ENCODE measurements around the gene COMTD1.

COMTD1 gene

DNA sequence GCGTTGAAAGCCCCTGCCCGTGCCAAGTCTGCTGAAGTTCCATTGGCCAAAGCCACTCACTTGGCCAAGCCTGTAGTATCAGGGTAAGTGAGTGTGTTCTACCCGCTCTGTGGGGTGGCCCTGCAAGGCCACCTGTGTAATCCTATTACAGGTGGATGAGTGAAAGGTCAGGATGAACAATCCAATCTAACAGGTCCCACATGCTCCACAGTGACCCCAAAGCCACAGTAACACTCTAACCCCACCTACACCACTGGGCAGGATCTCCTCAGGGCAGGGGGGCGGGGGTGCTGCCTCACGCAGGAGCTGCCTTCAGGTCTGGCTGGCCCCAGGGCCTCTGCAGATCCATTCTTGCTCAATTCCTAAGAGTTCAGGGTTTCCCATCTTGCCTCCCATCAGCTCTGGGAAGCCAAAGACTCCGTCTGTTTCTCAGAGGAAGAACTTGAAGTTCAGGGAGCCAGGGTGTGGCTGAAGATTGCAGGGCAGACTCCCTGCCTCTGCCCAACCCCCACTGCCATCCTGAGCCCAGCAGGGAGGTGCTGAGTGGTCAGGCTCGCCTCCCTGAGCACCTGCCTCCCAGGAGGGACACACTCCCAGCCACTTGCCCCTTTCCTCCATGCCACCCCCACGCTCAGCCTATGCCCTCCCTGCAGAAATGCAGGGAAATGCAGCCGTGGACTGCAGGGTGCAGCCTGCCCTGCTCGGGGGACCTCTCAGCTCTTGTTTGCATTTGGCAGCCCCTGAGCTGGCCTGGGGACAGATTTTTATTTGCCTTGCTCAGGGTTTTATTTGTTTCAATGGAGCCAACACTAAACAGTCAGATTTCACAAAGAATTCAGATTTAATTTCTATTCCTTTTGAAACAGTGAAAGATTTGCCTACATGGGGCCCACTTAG lies 9.8 kb upstream of the COMTD1 start:
- no peak for DNase-seq (ENCODE audit: low read depth)

DNA sequence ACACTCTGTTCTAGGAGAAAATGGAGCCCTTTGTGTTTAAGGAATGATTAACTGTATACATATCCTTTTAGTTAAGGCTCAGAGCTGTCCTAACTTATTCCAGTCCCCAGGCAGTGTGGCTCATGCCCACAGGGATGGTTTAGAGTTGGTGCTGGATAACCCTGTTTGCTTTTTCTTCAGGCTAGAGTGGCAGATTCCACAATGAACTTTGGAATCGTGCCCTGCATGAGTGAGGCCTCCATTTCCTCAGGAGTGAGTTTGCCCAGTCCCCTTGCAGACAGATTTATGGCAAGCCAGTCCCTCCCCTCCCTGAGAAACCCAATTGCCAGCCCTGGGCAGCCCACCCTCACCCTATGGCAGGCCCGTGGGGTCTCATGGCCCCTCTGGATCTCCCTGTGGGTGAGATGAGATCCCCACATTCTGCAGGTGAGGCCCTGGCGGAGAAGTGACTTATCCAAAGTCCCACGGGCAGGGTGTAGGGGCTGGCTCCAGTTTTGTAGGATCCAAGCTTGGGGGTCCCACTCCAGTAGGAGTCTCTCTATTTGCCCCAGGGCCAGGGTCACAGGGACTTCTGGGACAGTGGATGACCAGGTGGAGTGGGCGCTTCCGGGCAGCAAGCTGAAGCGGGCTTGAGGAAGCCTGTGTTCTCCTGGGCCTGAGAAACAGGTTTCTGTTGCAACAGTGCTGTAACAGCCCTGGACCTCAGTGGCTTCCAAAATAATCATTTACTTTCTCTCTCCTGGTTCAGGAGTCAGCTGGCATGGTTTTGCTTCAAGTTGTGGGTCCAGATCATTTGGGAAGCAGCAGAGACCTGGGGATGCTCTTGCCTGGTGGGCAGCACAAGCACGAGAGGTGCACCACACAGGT lies 9.0 kb upstream of the COMTD1 start:
- DNase-seq (ENCODE audit: low read depth): no peak

DNA sequence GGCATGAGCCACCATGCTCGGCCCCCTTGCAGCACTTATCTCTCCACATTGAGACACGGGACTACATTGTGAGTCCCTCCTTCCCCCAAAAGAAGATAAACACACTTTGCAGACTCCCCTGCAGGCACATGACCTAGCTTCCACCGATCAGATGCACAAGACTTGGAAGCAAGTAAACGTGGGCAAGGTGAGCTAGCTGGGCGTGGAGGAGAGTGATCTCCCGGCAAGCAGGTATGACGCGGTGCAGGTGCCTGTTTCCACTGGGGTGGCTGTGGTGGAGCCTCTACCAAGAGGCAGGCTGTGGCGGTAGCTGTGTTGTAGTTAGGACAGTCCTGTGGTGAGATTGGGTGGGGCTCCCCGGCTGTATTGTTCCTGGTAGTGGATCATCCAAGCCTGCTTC lies 7.7 kb upstream of the COMTD1 start:
- DNase-seq (ENCODE audit: low read depth): no peak

DNA sequence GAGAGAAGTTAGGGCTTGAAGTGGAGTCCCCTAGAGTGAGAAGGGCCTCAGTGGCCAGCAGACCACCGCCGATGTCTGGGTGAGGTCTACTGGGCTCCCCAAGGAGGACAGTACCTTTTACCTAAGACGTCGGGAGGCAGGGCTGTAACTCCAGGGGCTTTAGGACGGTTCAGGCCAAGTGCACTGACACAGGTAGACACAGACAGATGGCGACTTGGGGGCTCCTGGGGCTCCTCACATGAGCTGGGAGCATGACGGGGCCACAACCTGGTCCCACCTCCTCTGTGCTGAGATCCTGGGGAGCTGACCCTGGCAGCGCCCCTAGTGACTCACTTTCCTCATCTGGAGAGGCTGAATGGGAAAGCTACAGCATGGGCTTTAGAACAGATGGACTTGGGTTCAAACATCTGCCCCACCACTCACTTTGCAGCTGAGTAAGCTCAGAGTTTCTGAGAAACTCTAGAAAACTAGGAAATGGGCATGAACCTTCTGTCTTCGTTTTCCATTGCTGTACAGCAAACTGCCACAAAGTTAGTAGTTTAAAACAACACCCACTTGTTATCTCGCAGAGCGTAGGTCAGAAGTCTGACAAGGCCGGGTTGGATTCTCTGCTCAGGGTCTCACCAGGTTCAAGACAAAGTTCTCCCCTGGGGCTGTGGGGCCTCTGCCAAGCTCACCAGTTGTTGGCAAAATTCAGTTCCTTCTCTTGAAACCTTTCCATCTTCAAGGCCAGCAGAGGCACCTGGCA lies 4.7 kb upstream of the COMTD1 start:
- DNase-seq (ENCODE audit: low read depth): no peak

DNA sequence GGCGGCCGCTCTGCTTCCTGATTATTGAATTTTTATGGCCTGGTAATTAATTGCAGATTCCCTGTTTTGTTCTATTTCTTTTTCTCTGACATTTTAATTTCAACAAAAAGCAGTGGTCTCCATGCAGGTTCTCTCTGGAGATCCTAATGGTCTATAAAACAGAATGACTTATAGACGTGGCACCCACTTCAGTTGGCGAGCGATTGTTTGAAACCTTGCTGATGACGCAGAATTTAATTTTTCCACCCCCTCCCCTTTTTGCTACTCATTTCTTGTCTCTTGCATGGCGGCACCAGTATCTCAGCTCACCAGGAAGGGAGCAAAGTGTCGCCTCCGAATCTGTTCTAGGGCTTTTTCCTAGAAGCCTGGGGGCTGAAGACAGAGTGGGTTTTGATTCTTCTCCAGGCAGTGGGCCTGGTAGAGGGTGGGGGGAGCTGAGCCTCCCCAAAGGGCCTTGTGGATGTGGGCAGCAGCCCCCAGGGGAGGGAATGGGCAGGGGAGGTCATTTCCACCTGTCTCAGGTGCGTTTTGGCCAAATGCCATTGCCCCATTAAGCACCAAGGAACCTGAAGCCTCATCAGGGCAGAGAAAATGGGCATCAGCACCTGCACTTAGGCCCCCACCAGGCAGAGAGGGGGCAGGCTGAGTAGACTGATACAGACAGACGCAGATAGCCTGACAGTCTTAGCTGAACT lies 3.5 kb upstream of the COMTD1 start:
- no peak for DNase-seq (ENCODE audit: low read depth)

DNA sequence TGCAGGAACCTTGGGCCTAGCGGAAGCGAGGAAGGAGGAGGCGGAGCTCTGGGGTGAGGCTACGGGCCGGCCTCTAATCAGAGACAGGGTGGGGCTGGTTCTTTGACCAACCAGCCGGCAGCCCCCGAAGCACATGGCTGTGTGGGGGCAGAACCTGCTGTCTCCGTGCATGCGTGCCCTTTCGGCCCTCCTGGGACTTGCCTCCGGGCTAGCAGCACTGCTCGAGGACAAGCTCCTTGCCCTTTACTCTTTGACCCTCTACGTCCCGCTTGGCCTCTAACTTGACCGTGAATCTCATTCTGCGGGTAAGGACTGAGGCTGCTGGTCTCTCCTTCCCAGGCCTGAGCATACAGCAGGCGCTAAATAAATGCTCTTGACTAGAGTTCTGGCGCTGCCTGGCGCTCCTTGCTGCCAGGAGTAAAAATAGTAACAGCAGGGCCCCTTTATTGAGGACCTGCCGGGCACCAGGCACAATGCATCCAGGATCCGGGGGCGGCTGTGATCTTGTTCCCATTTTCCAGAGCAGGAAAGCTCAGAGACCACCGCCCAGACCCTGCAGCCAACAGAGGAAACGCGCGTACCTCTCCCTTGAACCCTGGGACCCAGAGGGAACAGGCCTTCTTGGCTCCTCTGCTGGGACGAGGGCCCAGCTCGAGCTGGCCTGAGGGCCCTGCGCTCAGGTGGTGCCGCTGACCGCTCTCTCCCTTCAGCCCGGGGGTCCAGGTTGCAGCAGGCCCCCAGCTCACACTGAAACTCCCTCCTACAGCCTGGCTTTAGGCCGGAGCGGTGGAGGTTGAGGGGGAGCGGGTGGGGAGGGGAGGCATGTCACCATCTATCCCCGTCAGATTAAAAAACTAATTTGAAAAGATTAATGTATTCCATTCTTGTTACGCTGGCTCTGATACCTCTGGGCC lies 2.7 kb upstream of the COMTD1 start:
- no peak for DNase-seq (ENCODE audit: low read depth)

DNA sequence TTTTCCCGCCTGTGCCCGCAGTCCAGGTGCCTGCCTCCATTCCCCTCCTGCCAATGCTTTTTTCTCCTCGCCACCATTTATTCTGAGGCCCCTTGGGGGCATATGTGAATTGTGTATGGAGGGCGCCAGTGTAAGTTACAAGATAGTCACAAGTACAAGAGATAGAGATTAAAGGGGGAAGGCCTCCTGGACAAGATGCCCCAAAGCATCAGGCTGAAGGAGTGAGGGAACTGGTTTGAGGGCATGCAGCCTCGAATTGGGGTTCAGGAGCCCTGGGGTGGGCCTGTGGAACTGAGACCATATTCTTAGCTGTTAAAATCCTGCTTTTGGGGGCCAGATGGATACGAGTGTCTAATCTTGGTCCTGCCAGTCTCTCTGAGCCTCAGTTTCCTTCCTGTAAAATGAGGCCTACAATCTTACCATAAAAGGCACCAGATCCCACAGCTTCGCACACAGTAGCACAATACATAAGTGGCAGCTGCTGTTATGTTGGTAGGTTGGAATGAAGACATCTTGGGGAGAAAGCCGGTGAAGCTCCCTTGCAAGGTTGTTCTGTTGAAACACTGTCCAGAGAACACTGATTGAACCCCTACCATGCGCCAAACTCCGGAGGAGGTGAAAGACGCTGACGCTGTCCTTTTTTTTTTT lies 545 bp upstream of the COMTD1 start:
- DNase-seq (ENCODE audit: low read depth): no peak

DNA sequence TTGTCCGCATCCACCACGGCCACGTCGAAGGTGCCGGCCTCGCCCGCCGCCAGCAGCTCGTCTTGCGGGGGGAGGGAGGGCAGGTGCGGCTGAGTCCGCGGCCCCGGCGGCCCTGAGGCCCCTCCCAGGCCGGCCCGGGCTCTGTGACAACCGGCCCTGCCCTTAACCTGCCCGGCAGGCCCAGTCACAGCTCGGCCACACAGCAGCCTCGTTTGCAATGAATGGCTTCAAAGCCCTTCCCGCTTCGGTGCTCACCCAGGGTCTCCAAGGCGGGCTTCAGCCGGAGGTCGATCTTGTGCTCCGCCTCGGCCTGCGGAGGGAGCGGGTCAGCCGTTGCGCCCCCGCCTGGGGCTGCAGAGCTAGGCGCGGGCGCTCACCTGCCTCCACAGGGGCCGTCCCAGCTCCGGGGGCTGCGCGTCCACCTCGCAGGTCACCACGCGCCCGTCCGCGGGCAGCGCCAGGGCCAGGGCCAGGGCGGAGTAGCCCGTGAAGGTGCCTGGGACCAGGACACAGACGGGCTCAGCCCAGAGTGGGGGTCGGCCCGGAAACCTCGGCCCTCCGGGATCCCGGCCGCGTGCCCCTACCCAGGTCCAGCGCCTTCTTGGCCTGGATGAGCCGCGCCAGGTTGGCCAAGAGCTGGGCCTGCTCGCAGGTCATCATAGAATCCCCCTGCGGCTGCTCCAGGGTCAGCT lies 928 bp downstream of the COMTD1 start:
- DNase-seq (ENCODE audit: low read depth): no peak

DNA sequence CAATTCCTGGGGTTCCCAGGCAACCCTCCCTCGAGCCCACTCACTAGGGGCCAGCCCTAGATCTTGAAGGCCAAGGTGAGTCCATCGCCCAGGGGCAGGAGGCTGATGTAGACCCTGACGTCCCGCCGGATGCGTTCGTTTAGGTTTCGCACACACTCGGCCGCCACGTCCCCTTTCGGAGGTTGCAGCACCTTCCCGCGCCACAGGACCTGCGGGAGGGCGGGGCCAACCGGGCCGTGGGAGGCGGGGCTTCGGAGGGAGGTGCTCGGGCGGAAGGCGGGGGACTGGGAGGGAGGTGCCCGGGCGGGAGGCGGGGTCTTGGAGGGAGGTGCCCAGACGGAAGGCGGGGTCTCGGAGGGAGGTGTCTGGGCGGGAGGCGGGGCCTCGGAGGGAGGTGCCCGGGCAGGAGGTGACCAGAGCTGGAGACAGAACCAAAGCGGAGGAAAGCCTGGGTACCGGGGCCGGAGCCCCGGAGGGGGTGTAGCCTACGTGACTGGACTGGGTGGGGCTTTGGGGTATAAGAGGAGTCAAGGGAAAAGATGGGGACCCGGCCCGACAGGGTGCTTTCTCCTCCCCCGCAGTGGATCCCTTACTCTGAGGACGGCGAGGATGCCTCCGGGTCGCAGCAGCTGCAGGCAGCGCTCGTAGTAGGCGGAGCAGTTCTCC lies 1.6 kb downstream of the COMTD1 start:
- DNase-seq (ENCODE audit: low read depth): peak; percentile 77

DNA sequence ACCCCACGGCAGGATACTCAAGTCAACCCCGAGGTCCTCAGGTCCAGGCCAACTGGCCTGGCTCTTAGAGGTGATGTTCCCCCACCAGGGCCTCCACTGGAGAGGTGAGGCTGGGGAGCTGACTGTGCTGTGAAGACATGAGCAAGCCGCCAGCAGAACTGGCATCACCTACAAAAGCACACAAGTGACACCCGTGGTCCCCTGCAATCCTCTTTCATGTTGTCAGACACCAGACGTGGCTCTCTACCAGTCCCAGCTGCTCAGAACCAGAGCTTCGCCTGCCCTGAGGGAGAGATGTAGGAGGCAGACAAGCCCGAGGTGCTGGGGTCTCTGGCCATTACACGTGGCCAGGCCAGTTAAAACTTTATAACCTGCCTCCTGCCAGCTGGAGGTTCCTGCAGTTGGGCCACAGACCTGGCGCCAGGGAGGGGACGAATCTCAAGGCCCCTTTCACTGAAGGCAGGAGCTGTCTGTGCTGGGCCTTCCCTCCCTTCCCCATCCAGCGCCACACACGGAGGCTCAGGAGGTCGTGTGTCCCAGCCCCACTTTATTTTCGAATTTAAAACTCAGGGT lies 2.2 kb downstream of the COMTD1 start:
- no peak for DNase-seq (ENCODE audit: low read depth)

DNA sequence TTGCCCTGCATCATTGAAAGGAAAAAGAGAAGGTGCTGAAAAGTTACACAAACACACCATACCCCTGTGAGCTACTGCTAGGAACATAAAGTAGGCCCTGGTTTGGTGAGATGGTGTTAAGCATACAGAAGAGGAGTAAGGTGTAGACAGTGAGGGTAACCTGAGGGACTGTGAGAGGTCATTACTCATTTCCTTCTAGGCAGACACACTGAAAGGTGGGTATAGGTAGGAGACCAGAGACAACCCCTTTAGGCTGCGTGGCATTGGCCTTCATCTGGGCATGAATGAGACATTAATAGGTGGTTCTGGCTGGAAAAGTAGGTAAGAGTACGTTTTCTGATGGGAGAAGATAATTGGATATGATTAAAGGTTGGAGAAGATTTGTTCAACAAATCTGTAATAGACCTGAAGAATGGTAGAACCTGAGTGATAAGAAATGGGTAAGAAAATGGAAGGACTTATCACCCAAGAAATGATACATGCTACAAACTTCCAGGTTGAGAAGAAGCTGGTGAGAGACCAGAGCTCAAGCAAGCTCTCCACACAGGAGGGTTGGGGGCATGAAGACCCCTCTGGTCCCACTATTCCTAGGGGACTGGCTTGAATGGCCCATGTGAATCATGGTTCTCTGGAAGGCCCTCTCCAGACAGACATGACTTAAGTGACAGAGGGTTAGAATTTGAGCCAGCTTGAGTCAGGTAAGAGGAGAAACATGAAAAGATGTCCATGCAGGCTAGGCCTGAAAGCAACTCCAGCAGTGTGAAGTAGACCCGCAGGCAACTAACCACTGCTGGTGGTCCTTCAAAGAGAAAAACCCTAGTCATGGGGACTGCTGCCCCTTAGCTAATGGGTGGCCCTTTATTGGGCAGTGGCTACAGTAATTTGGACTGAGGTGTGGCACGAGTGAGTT lies 3.8 kb downstream of the COMTD1 start:
- DNase-seq (ENCODE audit: low read depth): no peak

DNA sequence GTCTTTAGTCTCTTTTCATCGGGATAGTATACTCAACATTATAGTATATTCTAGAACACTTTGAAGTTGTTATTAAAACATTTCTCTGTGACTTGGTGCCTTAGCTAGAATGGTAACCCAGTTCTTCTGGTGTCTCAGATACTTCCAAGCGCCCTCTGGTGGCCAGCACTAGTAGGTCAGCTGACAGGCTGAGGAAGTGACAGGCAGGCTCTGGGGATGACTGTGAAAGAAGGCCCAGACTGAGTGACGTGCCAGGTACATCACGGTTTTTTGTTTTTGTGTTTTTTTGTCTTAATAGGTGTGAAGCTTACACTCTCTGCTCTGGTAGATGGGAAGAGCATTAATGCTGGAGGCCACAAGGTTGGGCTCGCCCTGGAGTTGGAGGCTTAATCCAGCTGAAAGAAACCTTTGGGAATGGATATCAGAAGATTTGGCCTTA lies 5.1 kb downstream of the COMTD1 start:
- peak; percentile 76 for DNase-seq (ENCODE audit: low read depth)

DNA sequence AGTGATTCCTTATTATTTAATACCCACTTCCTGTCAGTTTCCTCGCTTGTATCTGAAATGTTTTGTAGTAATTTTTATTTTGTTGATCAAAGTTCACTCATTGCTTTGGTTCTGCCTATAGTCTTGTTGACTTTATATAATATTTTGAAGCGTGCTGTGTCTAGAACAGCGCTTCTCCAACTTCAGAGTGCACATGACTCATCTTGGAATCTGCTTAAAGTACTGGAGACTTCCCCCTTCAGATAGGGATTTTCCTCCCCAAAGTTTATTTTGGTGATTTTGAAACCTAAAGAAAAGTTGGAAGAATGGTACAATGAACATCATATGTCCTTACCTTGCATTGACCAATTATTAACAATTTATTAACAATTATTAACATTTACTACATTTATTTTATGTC lies 5.8 kb downstream of the COMTD1 start:
- DNase-seq (ENCODE audit: low read depth): no peak

DNA sequence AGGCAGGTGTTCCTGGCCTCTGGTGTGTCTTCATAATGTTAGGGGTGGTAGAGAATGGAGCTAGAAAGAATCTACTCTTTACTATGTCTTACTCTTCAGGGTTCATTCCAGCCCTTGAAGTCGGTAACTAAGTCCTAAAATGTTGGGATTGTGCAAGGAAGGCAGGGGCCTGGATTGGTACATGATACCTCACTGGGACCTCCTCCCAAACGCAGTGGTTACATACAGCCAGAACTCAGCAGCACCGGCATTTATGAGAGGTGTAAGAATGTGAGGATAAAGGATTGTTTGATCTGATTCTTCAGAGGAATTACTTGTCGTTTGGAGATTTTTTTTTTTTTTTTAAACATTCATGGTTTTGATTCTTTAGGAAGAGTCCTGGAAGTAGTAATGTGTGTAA lies 6.9 kb downstream of the COMTD1 start:
- no peak for DNase-seq (ENCODE audit: low read depth)

DNA sequence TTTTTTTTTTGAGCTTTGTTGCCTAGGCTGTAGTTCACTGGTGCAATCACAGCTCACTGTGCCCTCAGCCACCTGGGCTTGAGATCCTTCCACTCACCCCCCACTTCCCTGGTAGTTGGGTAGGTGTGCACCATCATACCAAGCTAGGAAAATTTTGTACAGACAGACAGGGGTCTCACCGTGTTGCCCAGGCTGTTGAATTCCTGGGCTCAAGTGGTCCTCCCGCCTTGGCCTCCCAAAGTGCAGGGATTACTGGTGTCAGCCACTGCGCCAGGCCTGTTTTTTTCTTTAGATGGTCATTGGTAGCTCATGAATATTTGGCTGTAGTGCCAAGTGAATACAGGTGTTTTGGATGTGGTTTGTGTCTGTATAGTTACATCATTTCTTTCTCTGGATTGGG lies 7.5 kb downstream of the COMTD1 start:
- DNase-seq (ENCODE audit: low read depth): no peak

DNA sequence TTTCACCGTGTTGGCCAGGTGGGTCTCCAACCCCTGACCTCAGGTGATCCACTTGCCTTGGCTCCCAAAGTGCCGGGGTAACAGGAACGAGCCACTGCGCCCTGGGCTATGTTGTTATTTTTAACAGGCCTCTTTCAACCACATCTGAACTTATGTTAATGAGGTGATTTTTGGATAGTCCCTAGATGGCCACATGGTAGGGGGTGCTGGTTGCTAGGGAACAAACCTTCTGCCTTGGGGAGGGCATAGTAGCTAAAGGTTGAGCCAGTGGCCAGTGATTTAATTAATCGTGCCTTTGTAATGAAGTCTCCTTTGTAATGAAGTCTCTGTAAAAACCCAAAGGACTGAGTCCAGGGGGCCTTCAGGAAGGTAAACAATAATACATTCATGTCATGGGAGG lies 9.1 kb downstream of the COMTD1 start:
- DNase-seq (ENCODE audit: low read depth): no peak

DNA sequence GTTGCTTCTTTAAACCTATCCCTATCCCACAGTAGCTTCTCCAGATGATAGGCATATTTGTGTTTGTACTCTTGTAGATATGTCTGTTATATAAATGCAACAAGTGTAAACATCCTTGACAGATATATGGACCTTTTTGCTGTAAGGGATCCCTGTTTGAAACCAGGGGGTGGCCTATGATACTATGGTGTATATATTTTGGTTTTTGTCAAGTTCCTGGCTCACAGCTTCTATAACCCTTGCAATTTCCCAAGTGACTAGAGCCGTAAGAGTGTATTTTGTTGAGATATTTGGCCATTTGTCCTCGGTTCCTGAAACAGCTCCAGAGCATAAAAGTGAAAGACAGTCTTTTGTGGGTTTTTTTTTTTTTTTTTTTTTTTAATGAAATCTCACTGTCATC lies 9.7 kb downstream of the COMTD1 start:
- DNase-seq (ENCODE audit: low read depth): no peak

DNA sequence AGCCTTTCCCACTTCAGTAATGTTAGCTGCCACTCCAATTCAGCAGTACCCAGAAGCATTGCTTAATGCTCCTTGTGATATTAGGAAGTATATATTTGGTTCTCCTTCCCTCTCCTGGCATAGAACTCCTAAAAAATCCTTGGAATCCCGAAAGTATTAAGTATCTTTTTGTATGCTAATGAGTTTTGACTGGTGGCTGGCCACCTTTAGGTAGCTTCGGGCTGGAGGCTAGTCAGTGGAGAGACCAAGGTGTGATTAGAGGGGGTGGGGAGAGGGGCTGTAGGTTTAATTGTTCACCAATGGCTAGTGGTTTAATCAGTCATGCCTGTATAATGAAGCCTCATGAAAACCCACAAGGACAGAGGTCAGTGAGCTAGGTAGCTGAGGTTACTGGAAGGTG lies 12.2 kb downstream of the COMTD1 start:
- DNase-seq (ENCODE audit: low read depth): no peak

Measured in fibroblast of the conjunctiva (primary cell).